GM18861 (cell line): Measurements from ENCODE around the gene NHS.
"Not testable (repeated sequence)": the region's sequence is repeated elsewhere in the genome, so short reads cannot be mapped to it uniquely, and the experiment has no call there.

Experiments
- ATAC-seq: cut with Tn5 transposase; IDR thresholded peaks from one replicate; pipeline ENCODE4 v1.9.1; 2021; ENCODE audit not compliant: unreplicated experiment

NHS gene

GRCh38 chrX:17446269-17446668 lies 71.3 kb downstream of the NHS start:
- not testable (repeated sequence) for ATAC-seq

- no peak for ATAC-seq
These were observed 73.2 kb downstream of the NHS start for GRCh38 chrX:17448188-17448587.

GRCh38 chrX:17449866-17450265 lies 74.9 kb downstream of the NHS start:
- no peak for ATAC-seq

GRCh38 chrX:17453788-17454187 lies 78.8 kb downstream of the NHS start:
- no peak for ATAC-seq

- ATAC-seq: no peak
These were observed 81.5 kb downstream of the NHS start for GRCh38 chrX:17456526-17456925.

- no peak for ATAC-seq
These were observed 84.1 kb downstream of the NHS start for GRCh38 chrX:17459008-17459611.

GRCh38 chrX:17459661-17460060 lies 84.7 kb downstream of the NHS start:
- no peak for ATAC-seq

GRCh38 chrX:17462881-17463280 lies 87.9 kb downstream of the NHS start:
- ATAC-seq: no peak

- ATAC-seq: no peak
These were observed 89.2 kb downstream of the NHS start for GRCh38 chrX:17464194-17464593.

GRCh38 chrX:17465201-17465600 lies 90.2 kb downstream of the NHS start:
- no peak for ATAC-seq

GRCh38 chrX:17465802-17466201 lies 90.8 kb downstream of the NHS start:
- no peak for ATAC-seq

GRCh38 chrX:17470136-17470535 lies 95.1 kb downstream of the NHS start:
- no peak for ATAC-seq

GRCh38 chrX:17471121-17471520 lies 96.1 kb downstream of the NHS start:
- ATAC-seq: no peak

GRCh38 chrX:17471861-17472260 lies 96.9 kb downstream of the NHS start:
- ATAC-seq: no peak

GRCh38 chrX:17472424-17472823 lies 97.4 kb downstream of the NHS start:
- ATAC-seq: no peak

- ATAC-seq: no peak
These were observed 98.0 kb downstream of the NHS start for GRCh38 chrX:17473021-17473420.

- ATAC-seq: no peak
These were observed 99.9 kb downstream of the NHS start for GRCh38 chrX:17474892-17475291.

GRCh38 chrX:17475449-17476217 lies 100.6 kb downstream of the NHS start:
- no peak for ATAC-seq

GRCh38 chrX:17476411-17476810 lies 101.4 kb downstream of the NHS start:
- no peak for ATAC-seq

- ATAC-seq: no peak
These were observed 106.1 kb downstream of the NHS start for GRCh38 chrX:17481086-17481485.

GRCh38 chrX:17484592-17484991 lies 109.6 kb downstream of the NHS start:
- ATAC-seq: no peak

- ATAC-seq: no peak
These were observed 110.4 kb downstream of the NHS start for GRCh38 chrX:17485391-17485790.

GRCh38 chrX:17488036-17488435 lies 113.0 kb downstream of the NHS start:
- no peak for ATAC-seq
